ENCODE measurements around the gene KCNJ6. TPM values are rescaled to one million over a fixed set of nuclear protein-coding genes. Genes with fewer than 3 reads are reported as not detected.
"Not testable (repeated sequence)": the region's sequence is repeated elsewhere in the genome, so short reads cannot be mapped to it uniquely, and the experiment has no call there.

The KCNJ6 gene
- total RNA-seq, 2 experiments from 2014 or later, result not detected

- H3K27ac Mint-ChIP-seq, result no peak overlapping the region
- peaks cover 23% of the 10 kb centered on the region for H3K27me3 Mint-ChIP-seq
- POLR2A ChIA-PET, result no interaction called here
- H3K4me3 Mint-ChIP-seq, result no peak overlapping the region
- ATAC-seq (ENCODE audit: low read depth), result no peak
- no peaks in the 10 kb centered on the region for H3K9me3 Mint-ChIP-seq
- H3K4me1 Mint-ChIP-seq, result no peaks in the 10 kb centered on the region
- no peak for DNase-seq
- no peaks in the 10 kb centered on the region for H3K36me3 Mint-ChIP-seq
Observed at GRCh38 chr21:37644636-37645035, 271.6 kb downstream of the KCNJ6 start.

GRCh38 chr21:37643862-37644261 is 272.4 kb downstream of the KCNJ6 start:
- H3K36me3 Mint-ChIP-seq; POLR2A ChIA-PET; H3K4me1 Mint-ChIP-seq; DNase-seq; H3K27ac Mint-ChIP-seq; ATAC-seq (ENCODE audit: low read depth); H3K9me3 Mint-ChIP-seq; H3K4me3 Mint-ChIP-seq: not testable (repeated sequence)
- H3K27me3 Mint-ChIP-seq, result peaks cover 25% of the 10 kb centered on the region

GRCh38 chr21:37642493-37642892 is 273.8 kb downstream of the KCNJ6 start:
- Mint-ChIP-seq H3K4me1 (no peaks in the 10 kb centered on the region), H3K4me3 (no peak overlapping the region), H3K9me3 (no peaks in the 10 kb centered on the region), H3K36me3 (no peaks in the 10 kb centered on the region), H3K27ac (no peak overlapping the region), H3K27me3 (peaks cover 27% of the 10 kb centered on the region)
- DNase-seq, result no peak
- POLR2A ChIA-PET, result no interaction called here
- ATAC-seq (ENCODE audit: low read depth), result peak; percentile 36

GRCh38 chr21:37639756-37640155 is 276.5 kb downstream of the KCNJ6 start:
- Mint-ChIP-seq H3K9me3 (no peaks in the 10 kb centered on the region), H3K4me3 (no peak overlapping the region), H3K4me1 (no peaks in the 10 kb centered on the region), H3K27me3 (peaks cover 30% of the 10 kb centered on the region), H3K27ac (no peak overlapping the region), H3K36me3 (no peaks in the 10 kb centered on the region)
- POLR2A ChIA-PET, result no interaction called here
- ATAC-seq (ENCODE audit: low read depth) (no peak), DNase-seq (no peak)

GRCh38 chr21:37636152-37636860 is 280.0 kb downstream of the KCNJ6 start:
- POLR2A ChIA-PET, result no interaction called here
- no peak overlapping the region for H3K27ac Mint-ChIP-seq
- peaks cover 2% of the 10 kb centered on the region for H3K9me3 Mint-ChIP-seq
- no peak overlapping the region for H3K4me3 Mint-ChIP-seq
- DNase-seq (no peak), ATAC-seq (ENCODE audit: low read depth) (no peak)
- H3K36me3 Mint-ChIP-seq, result no peaks in the 10 kb centered on the region
- no peaks in the 10 kb centered on the region for H3K4me1 Mint-ChIP-seq
- H3K27me3 Mint-ChIP-seq, result peaks cover 25% of the 10 kb centered on the region

- no peak for ATAC-seq (ENCODE audit: low read depth)
- no peak for DNase-seq
- Mint-ChIP-seq H3K4me1 (no peaks in the 10 kb centered on the region), H3K27me3 (peaks cover 24% of the 10 kb centered on the region), H3K9me3 (peaks cover 2% of the 10 kb centered on the region), H3K4me3 (no peak overlapping the region), H3K36me3 (no peaks in the 10 kb centered on the region), H3K27ac (no peak overlapping the region)
- POLR2A ChIA-PET, result no interaction called here
Observed at GRCh38 chr21:37631319-37632117, 284.7 kb downstream of the KCNJ6 start.

GRCh38 chr21:37630872-37631271 is 285.4 kb downstream of the KCNJ6 start:
- POLR2A ChIA-PET, result no interaction called here
- ATAC-seq (ENCODE audit: low read depth), result no peak
- H3K36me3 Mint-ChIP-seq, result no peaks in the 10 kb centered on the region
- no peak overlapping the region for H3K27ac Mint-ChIP-seq
- no peaks in the 10 kb centered on the region for H3K4me1 Mint-ChIP-seq
- H3K4me3 Mint-ChIP-seq, result no peak overlapping the region
- peaks cover 2% of the 10 kb centered on the region for H3K9me3 Mint-ChIP-seq
- peaks cover 22% of the 10 kb centered on the region for H3K27me3 Mint-ChIP-seq
- DNase-seq, result no peak

- Mint-ChIP-seq H3K4me1 (no peaks in the 10 kb centered on the region), H3K27me3 (peaks cover 18% of the 10 kb centered on the region), H3K9me3 (no peaks in the 10 kb centered on the region), H3K27ac (no peak overlapping the region), H3K4me3 (no peak overlapping the region), H3K36me3 (no peaks in the 10 kb centered on the region)
- no peak for DNase-seq
- POLR2A ChIA-PET, result no interaction called here
- no peak for ATAC-seq (ENCODE audit: low read depth)
Observed at GRCh38 chr21:37628362-37628761, 287.9 kb downstream of the KCNJ6 start.

GRCh38 chr21:37627561-37627960 is 288.7 kb downstream of the KCNJ6 start:
- Mint-ChIP-seq H3K9me3 (no peaks in the 10 kb centered on the region), H3K4me1 (no peaks in the 10 kb centered on the region), H3K27ac (no peak overlapping the region), H3K4me3 (no peak overlapping the region), H3K27me3 (peaks cover 15% of the 10 kb centered on the region), H3K36me3 (no peaks in the 10 kb centered on the region)
- ATAC-seq (ENCODE audit: low read depth) (no peak), DNase-seq (no peak)
- POLR2A ChIA-PET, result no interaction called here

GRCh38 chr21:37627074-37627473 is 289.2 kb downstream of the KCNJ6 start:
- H3K36me3 Mint-ChIP-seq, result no peaks in the 10 kb centered on the region
- no peaks in the 10 kb centered on the region for H3K9me3 Mint-ChIP-seq
- DNase-seq, result no peak
- no peaks in the 10 kb centered on the region for H3K4me1 Mint-ChIP-seq
- no peak overlapping the region for H3K27ac Mint-ChIP-seq
- peaks cover 15% of the 10 kb centered on the region for H3K27me3 Mint-ChIP-seq
- POLR2A ChIA-PET, result no interaction called here
- no peak for ATAC-seq (ENCODE audit: low read depth)
- H3K4me3 Mint-ChIP-seq, result no peak overlapping the region

GRCh38 chr21:37626320-37626719 is 289.9 kb downstream of the KCNJ6 start:
- Mint-ChIP-seq H3K27me3 (peaks cover 15% of the 10 kb centered on the region), H3K9me3 (no peaks in the 10 kb centered on the region)
- POLR2A ChIA-PET, result no interaction called here

GRCh38 chr21:37623689-37624088 is 292.6 kb downstream of the KCNJ6 start:
- H3K27ac Mint-ChIP-seq, result no peak overlapping the region
- POLR2A ChIA-PET, result no interaction called here
- no peak for ATAC-seq (ENCODE audit: low read depth)
- no peaks in the 10 kb centered on the region for H3K4me1 Mint-ChIP-seq
- H3K36me3 Mint-ChIP-seq, result no peaks in the 10 kb centered on the region
- no peaks in the 10 kb centered on the region for H3K9me3 Mint-ChIP-seq
- peaks cover 9% of the 10 kb centered on the region for H3K27me3 Mint-ChIP-seq
- H3K4me3 Mint-ChIP-seq, result no peak overlapping the region
- DNase-seq, result no peak

More at GRCh38 chr21:37626320-37626719, 289.9 kb downstream of the KCNJ6 start:
- ATAC-seq (ENCODE audit: low read depth), result no peak
- DNase-seq, result no peak
- no peaks in the 10 kb centered on the region for H3K36me3 Mint-ChIP-seq
- H3K4me1 Mint-ChIP-seq, result no peaks in the 10 kb centered on the region
- H3K4me3 Mint-ChIP-seq, result no peak overlapping the region
- H3K27ac Mint-ChIP-seq, result no peak overlapping the region

- POLR2A ChIA-PET, result no interaction called here
- Mint-ChIP-seq H3K4me1 (no peaks in the 10 kb centered on the region), H3K36me3 (no peaks in the 10 kb centered on the region), H3K27ac (no peak overlapping the region), H3K9me3 (no peaks in the 10 kb centered on the region), H3K4me3 (no peak overlapping the region), H3K27me3 (peaks cover 9% of the 10 kb centered on the region)
- ATAC-seq (ENCODE audit: low read depth), result no peak
- no peak for DNase-seq
Observed at GRCh38 chr21:37623183-37623582, 293.1 kb downstream of the KCNJ6 start.

- Mint-ChIP-seq H3K27me3 (peaks cover 9% of the 10 kb centered on the region), H3K4me1 (no peaks in the 10 kb centered on the region), H3K9me3 (no peaks in the 10 kb centered on the region), H3K36me3 (no peaks in the 10 kb centered on the region), H3K27ac (no peak overlapping the region), H3K4me3 (no peak overlapping the region)
- ATAC-seq (ENCODE audit: low read depth) (no peak), DNase-seq (no peak)
- POLR2A ChIA-PET, result no interaction called here
Observed at GRCh38 chr21:37622755-37623154, 293.5 kb downstream of the KCNJ6 start.
